K562 (cell line): ENCODE results near the gene ZNF45. TPM values are rescaled to one million over a fixed set of nuclear protein-coding genes. Genes with fewer than 3 reads are reported as not detected.

Source experiments
- ATAC-seq: fragments of 200-7000 bp; cut with Tn5 transposase; 3 replicates; pipeline ENCODE4 v1.9.1; 2020; ENCODE audit warnings: moderate library complexity
- BruUV-seq: library from RNA; stranded (reverse); fragments of 400-500 nt; replicated peaks from 2 replicates; lab custom pipeline; 2021; lab: Mats Ljungman, UMichigan
- CTCF ChIA-PET: fragments of 300-600 bp; formaldehyde crosslinking; extraction: SDS; loops from one replicate; lab custom pipeline; 2021; ENCODE audit warnings: low intra/inter-chr PET ratio; lab: Yijun Ruan, JAX
- POLR2A ChIA-PET: fragments of 300-600, 350-650 bp; sonication (Branson Sonifier 250); formaldehyde crosslinking; extraction: SDS; loops from one replicate; lab custom pipeline; 2021; ENCODE audit warnings: antibody characterized with exemption, inconsistent platforms; lab: Yijun Ruan, JAX
- DNase-seq, 4 experiments: peaks; one replicate each; pipeline versions ENCODE4 v3.0.0 to v3.0.0-alpha.2; 2011 to 2018; ENCODE audit warnings: low spot score in 3 of 4, mixed read lengths in 3 of 4; ENCODE audit errors: extremely low read depth in 1 of 4
- FAIRE-seq: peaks from 2 replicates; lab custom pipeline; 2011; peaks lifted over from hg19 to GRCh38; lab: Jason Lieb, UNC
- H2AFZ ChIP-seq: 2 replicates; pipeline ENCODE4 v1.6.0; 2011; ENCODE audit warnings: low read depth, low read length, control low read depth, inconsistent platforms
- H3K27ac ChIP-seq: fragments of 200-600 bp; 3 replicates; pipeline ENCODE4 v1.8.0; 2011; ENCODE audit warnings: low read depth, mild to moderate bottlenecking, control low read depth, inconsistent platforms, low read length, moderate library complexity, mixed read lengths; ENCODE audit errors: extremely low read depth
- H3K27me3 ChIP-seq, 2 experiments: fragments of 300-600 bp in 1 of 2; 2 replicates in 1 of 2; 3 replicates in 1 of 2; pipeline versions ENCODE4 v1.6.0 to v1.8.0; 2011; ENCODE audit warnings: inconsistent platforms in 2 of 2, low read length in 2 of 2, mild to moderate bottlenecking in 1 of 2, mixed read lengths in 1 of 2, moderate library complexity in 1 of 2; ENCODE audit not compliant: control insufficient read depth in 2 of 2, insufficient read depth in 2 of 2
- H3K36me3 ChIP-seq: fragments of 300-600 bp; 3 replicates; pipeline ENCODE4 v1.8.0; 2011; ENCODE audit warnings: mild to moderate bottlenecking, low read length, inconsistent platforms; ENCODE audit not compliant: control insufficient read depth, insufficient read depth
- H3K4me1 ChIP-seq, 2 experiments: fragments of 200-600 bp in 1 of 2; replicated peaks in 1 of 2; 2 replicates in 1 of 2; 3 replicates in 1 of 2; pipeline versions ENCODE4 v1.5.1 to v1.8.0; 2011; ENCODE audit warnings: inconsistent platforms in 2 of 2, low read length in 2 of 2, mild to moderate bottlenecking in 1 of 2, mixed read lengths in 1 of 2, moderate library complexity in 1 of 2; ENCODE audit not compliant: control insufficient read depth in 2 of 2, insufficient read depth in 2 of 2
- H3K4me2 ChIP-seq: 2 replicates; pipeline ENCODE4 v1.6.1; 2011; ENCODE audit warnings: low read length, control low read depth, inconsistent platforms, mixed read lengths; ENCODE audit not compliant: insufficient read depth
- H3K4me3 ChIP-seq: fragments of 200-600 bp; sonication (generic), shearing (Covaris generic); 2 replicates; pipeline ENCODE4 v1.5.1; 2016; ENCODE audit warnings: control low read depth, inconsistent platforms
- H3K79me2 ChIP-seq: fragments of 200-600 bp; 3 replicates; pipeline ENCODE4 v1.8.0; 2011; ENCODE audit warnings: low read length, inconsistent platforms; ENCODE audit not compliant: control insufficient read depth, insufficient read depth
- H3K9ac ChIP-seq, 2 experiments: 2 replicates each; pipeline versions ENCODE4 v1.6.0 to v1.6.1; 2011; ENCODE audit warnings: low read depth in 2 of 2, low read length in 2 of 2, control low read depth in 1 of 2, inconsistent platforms in 1 of 2, mild to moderate bottlenecking in 1 of 2, mixed read lengths in 1 of 2; ENCODE audit not compliant: insufficient read depth in 1 of 2
- H3K9me1 ChIP-seq: one replicate; pipeline ENCODE4 v1.6.0; 2011; ENCODE audit warnings: inconsistent platforms, mild to moderate bottlenecking, low read length, moderate library complexity; ENCODE audit not compliant: control insufficient read depth, insufficient read depth
- H3K9me3 ChIP-seq: replicated peaks from 2 replicates; pipeline ENCODE4 v1.5.1; 2011; ENCODE audit warnings: low read depth, low read length, inconsistent platforms; ENCODE audit not compliant: control insufficient read depth, insufficient read depth
- H4K20me1 ChIP-seq: replicated peaks from 2 replicates; pipeline ENCODE4 v1.6.1; 2011; ENCODE audit warnings: low read length, inconsistent platforms, mixed read lengths; ENCODE audit not compliant: control insufficient read depth, insufficient read depth
- ARHGAP35 ChIP-seq: fragments of 450-650 bp; IDR thresholded peaks from 2 replicates; pipeline ENCODE4 v1.6.1; 2018; ENCODE audit not compliant: partially characterized antibody
- CREM ChIP-seq: IDR thresholded peaks from 2 replicates; pipeline ENCODE4 v1.6.1; 2014; ENCODE audit warnings: antibody characterized with exemption, low read depth
- ELF1 ChIP-seq: fragments of 200-800 bp; sonication (Bioruptor generic); IDR thresholded peaks from 2 replicates; pipeline ENCODE4 v1.6.1; 2016; ENCODE audit warnings: missing genetic modification characterization, missing compliant biosample characterization
- FOXJ3 ChIP-seq: sonication (generic); formaldehyde crosslinking; IDR thresholded peaks from 2 replicates; pipeline ENCODE4 v1.4.0; 2020; ENCODE audit warnings: mild to moderate bottlenecking, missing genetic modification reagents
- FOXM1 ChIP-seq, 2 experiments: fragments of 450-650 bp in 1 of 2; sonication (generic) in 1 of 2; formaldehyde crosslinking in 1 of 2; IDR thresholded peaks; 2 replicates each; pipeline versions ENCODE4 v1.6.1 to v1.9.0; 2017 to 2022; ENCODE audit warnings: low read depth in 2 of 2, mild to moderate bottlenecking in 2 of 2, missing genetic modification reagents in 1 of 2, moderate library complexity in 1 of 2
- JUN ChIP-seq, 2 experiments: sonication (generic) in 1 of 2; formaldehyde crosslinking in 1 of 2; IDR thresholded peaks; 2 replicates each; pipeline versions ENCODE4 v1.6.1 to v1.8.0; 2012 to 2022; ENCODE audit warnings: borderline replicate concordance in 2 of 2, mild to moderate bottlenecking in 2 of 2, improper control_type of control experiment in 1 of 2, low read depth in 1 of 2, low read length in 1 of 2, missing genetic modification reagents in 1 of 2
- KDM1A ChIP-seq, 2 experiments: fragments of 450-650 bp; IDR thresholded peaks; 2 replicates each; pipeline ENCODE4 v1.6.1; 2016; ENCODE audit warnings: mild to moderate bottlenecking in 2 of 2
- MBD1 ChIP-seq: fragments of 250-450 bp; sonication (Bioruptor Pico); IDR thresholded peaks from 2 replicates; pipeline ENCODE4 v1.8.0; 2022; ENCODE audit warnings: inconsistent platforms
- THAP12 ChIP-seq: fragments of 250-450 bp; sonication (Bioruptor Pico); IDR thresholded peaks from 2 replicates; pipeline ENCODE4 v1.9.0; 2021; ENCODE audit warnings: mild to moderate bottlenecking, inconsistent platforms
- U2AF2 ChIP-seq: fragments of 200-400 bp; formaldehyde crosslinking; optimal IDR thresholded peaks from 2 replicates; pipeline ENCODE3; 2017; ENCODE audit warnings: low read depth, mild to moderate bottlenecking, low read length
- ZNF511 ChIP-seq: sonication (generic); formaldehyde crosslinking; IDR thresholded peaks from 2 replicates; pipeline ENCODE4 v1.8.0; 2022; ENCODE audit warnings: mild to moderate bottlenecking, missing genetic modification reagents
- WGBS: fragments of 100-300 bp; shearing (Covaris generic); methylation state at CpG from one replicate; pipeline ENCODE4 v1.1.6; 2016; ENCODE audit warnings: low coverage, mixed read lengths; ENCODE audit not compliant: insufficient coverage; ENCODE audit errors: missing lambda C conversion rate; 5-methylcytosine and 5-hydroxymethylcytosine counted together
- in situ Hi-C: fragments of 300-500 bp; cut with MboI; formaldehyde crosslinking; loops from 4 replicates; pipeline ENCODE4 v1.15.0; 2018; ENCODE audit warnings: inconsistent platforms, mixed read lengths
- intact Hi-C: fragments of 100-400 bp; cut with micrococcal nuclease; formaldehyde crosslinking; loops from 2 replicates; pipeline ENCODE4 v1.14.2; 2022
- polyA plus RNA-seq, 8 experiments: library from polyadenylated mRNA; depleted of rRNA in 4 of 8; stranded (reverse) in 5 of 8; unstranded in 3 of 8; fragments of >200 nt; fragmentation: Nextera tagmentation in 2 of 8; fragmentation: Illumina TruSeq in 1 of 8; extraction: Ambion mirVana in 2 of 8; extraction: Trizol in 1 of 8; gene quantifications; 2 replicates each; pipeline versions ENCODE4 v1.2.1 to v1.2.3, GENCODE V29; 2011 to 2014; ENCODE audit warnings: inconsistent platforms in 1 of 8, missing spikeins in 1 of 8
- total RNA-seq, 7 experiments: library from RNA; depleted of rRNA in 6 of 7; stranded (reverse); fragments of >200 nt in 6 of 7; fragmentation: Illumina TruSeq in 2 of 7; extraction: Trizol in 2 of 7; gene quantifications; 2 replicates each; pipeline versions ENCODE4 v1.2.1 to v1.2.3, GENCODE V29; 2011 to 2021; ENCODE audit warnings: low replicate concordance in 1 of 7
- TF ChIP-seq, protein P1 (sequence below): fragments of 250-450 bp; sonication (Bioruptor Pico); IDR thresholded peaks from 2 replicates; pipeline ENCODE4 v1.5.0; 2022; ENCODE audit warnings: mild to moderate bottlenecking

ZNF45 gene
- total and polyA plus RNA-seq, 9 of the 15 experiments (the other 6 are each of a cell fraction or from before 2014, with no cell fraction given) = 2.6 to 10.6 (median 9.4) TPM

- WGBS = 8% methylated on average over 39 of the region's 39 CpGs
- Histone ChIP-seq H3K9ac (peak overlapping the region; percentile 38 to 54; a peak in 2 of 4 replicates), H4K20me1 (no peaks in the 10 kb centered on the region), H3K4me3 (peak overlapping the region; percentile 46), H3K9me1 (no peaks in the 10 kb centered on the region), H3K4me1 (no peaks in the 10 kb centered on the region; a peak in 2 of 5 replicates), H3K4me2 (peak overlapping the region; percentile 93), H3K79me2 (no peaks in the 10 kb centered on the region), H3K27ac (no peak overlapping the region; the same call in 2 of the 3 replicates), H3K9me3 (peaks cover 2% of the 10 kb centered on the region; the same call in 1 of the 2 replicates), H3K27me3 (no peaks in the 10 kb centered on the region), H2AFZ (peak overlapping the region; percentile 99), H3K36me3 (no peaks in the 10 kb centered on the region)
- ATAC-seq (peak; percentile 100), FAIRE-seq (peak; percentile 97), DNase-seq (peak; percentile 67 to 87 (median 78))
- CTCF ChIA-PET = interaction anchor here (0.6 kb wide), 1 partner anchor 677 kb away, joined by 3 read pairs; no protein-coding TSS in a partner anchor
- in situ Hi-C loops (loop anchor here (5.0 kb wide), 1 partner anchor 49 kb away; no protein-coding TSS in a partner anchor), intact Hi-C loops (no loop called here)
- POLR2A ChIA-PET = interaction anchor here (0.6 to 1.5 kb wide), 5 partner anchors 8 to 1043 kb away, joined by 3 to 5 read pairs (median 4); partner anchors contain the start of gene ZNF45
- TSS peak; percentile 89 for BruUV-seq
- TF ChIP-seq ELF1 (tag) (no peak; the same call in 1 of the 2 replicates), JUN (IDR thresholded peaks at IDR 0.05; ENCODE audit: borderline replicate concordance, low read depth, low read length) (no peak), JUN (CRISPR knock-in tag; IDR thresholded peaks at IDR 0.05; ENCODE audit: borderline replicate concordance) (no peak), CREM (peak; percentile 26; the same call in 1 of the 2 replicates), THAP12 (no peak), MBD1 (CRISPR knock-in tag) (no peak), FOXM1 (IDR thresholded peaks at IDR 0.05; ENCODE audit: low read depth) (no peak), FOXM1 (CRISPR knock-in tag; IDR thresholded peaks at IDR 0.05; ENCODE audit: low read depth) (no peak), ARHGAP35 (no peak), U2AF2 (no peak), ZNF511 (CRISPR knock-in tag) (no peak), FOXJ3 (CRISPR knock-in tag) (no peak), KDM1A (IDR thresholded peaks at IDR 0.05) (no peak)
- TF ChIP-seq, protein P1, sequence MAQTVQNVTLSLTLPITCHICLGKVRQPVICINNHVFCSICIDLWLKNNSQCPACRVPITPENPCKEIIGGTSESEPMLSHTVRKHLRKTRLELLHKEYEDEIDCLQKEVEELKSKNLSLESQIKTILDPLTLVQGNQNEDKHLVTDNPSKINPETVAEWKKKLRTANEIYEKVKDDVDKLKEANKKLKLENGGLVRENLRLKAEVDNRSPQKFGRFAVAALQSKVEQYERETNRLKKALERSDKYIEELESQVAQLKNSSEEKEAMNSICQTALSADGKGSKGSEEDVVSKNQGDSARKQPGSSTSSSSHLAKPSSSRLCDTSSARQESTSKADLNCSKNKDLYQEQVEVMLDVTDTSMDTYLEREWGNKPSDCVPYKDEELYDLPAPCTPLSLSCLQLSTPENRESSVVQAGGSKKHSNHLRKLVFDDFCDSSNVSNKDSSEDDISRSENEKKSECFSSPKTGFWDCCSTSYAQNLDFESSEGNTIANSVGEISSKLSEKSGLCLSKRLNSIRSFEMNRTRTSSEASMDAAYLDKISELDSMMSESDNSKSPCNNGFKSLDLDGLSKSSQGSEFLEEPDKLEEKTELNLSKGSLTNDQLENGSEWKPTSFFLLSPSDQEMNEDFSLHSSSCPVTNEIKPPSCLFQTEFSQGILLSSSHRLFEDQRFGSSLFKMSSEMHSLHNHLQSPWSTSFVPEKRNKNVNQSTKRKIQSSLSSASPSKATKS (CRISPR knock-in tag) = no peak
These were observed 33.4 kb downstream of the ZNF45 start for GRCh38 chr19:43901395-43902390.
